Subcutaneous adipose tissue (tissue), 4 donors: Measurements from ENCODE around the gene PRPF18. TPM values are rescaled to one million over a fixed set of nuclear protein-coding genes. Genes with fewer than 3 reads are reported as not detected.

Experiments
- total RNA-seq, 4 donors: library from RNA; depleted of rRNA; stranded (reverse); fragments of >200 nt; gene quantifications; one replicate each; pipeline ENCODE4 v1.1.0, GENCODE V29; 2016
- TF ChIP-seq, protein P1 (sequence below): fragments of 450-650 bp; IDR thresholded peaks from one replicate; pipeline ENCODE4 v1.5.1; 2016; ENCODE audit warnings: low read depth, mild to moderate bottlenecking, control low read depth, antibody characterized with exemption, moderate library complexity

PRPF18 gene
- total RNA-seq, 4 donors from 2014 or later: 22.1 to 31.0 (median 26.8) TPM

DNA sequence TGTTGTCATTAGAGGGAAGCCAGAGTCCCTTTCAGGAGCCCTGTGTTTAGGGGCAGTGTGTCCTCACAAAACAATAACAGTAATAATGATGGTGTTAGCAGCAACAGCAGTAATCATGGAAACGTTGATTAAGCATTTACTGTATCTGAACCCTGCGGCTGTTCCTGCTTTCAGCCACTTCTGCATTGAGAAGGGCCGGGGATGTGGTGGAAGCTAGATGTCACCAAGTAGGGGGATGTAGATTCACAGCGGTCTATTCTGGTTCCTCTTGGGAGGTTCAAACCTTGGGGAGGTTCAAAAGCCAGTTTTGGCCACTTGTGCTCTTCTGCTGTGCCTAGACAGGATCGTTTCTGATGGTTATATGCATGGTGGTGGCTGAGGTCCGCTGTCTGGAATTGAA is 44.8 kb downstream of the PRPF18 start:
- TF ChIP-seq, protein P1, sequence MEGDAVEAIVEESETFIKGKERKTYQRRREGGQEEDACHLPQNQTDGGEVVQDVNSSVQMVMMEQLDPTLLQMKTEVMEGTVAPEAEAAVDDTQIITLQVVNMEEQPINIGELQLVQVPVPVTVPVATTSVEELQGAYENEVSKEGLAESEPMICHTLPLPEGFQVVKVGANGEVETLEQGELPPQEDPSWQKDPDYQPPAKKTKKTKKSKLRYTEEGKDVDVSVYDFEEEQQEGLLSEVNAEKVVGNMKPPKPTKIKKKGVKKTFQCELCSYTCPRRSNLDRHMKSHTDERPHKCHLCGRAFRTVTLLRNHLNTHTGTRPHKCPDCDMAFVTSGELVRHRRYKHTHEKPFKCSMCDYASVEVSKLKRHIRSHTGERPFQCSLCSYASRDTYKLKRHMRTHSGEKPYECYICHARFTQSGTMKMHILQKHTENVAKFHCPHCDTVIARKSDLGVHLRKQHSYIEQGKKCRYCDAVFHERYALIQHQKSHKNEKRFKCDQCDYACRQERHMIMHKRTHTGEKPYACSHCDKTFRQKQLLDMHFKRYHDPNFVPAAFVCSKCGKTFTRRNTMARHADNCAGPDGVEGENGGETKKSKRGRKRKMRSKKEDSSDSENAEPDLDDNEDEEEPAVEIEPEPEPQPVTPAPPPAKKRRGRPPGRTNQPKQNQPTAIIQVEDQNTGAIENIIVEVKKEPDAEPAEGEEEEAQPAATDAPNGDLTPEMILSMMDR: no peak

DNA sequence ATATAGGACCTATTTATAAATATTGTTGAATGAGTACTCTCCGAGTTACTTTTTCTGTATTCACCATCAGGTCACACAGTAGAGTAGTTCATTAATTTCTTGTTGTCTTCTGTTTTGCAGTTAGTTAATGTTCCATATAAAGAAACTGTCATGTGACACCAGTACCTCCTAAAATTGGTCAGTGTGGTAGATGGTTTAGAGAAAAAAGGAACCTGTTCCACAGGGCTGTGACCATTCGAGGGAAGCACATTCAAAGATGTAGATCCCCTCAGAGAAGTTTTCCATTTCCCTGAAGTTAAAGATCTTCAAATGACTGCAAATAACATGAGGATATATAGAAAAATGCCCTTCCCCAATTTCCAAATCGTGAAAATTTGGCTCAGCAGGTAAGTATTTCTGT is 45.7 kb downstream of the PRPF18 start:
- TF ChIP-seq, protein P1: no peak

DNA sequence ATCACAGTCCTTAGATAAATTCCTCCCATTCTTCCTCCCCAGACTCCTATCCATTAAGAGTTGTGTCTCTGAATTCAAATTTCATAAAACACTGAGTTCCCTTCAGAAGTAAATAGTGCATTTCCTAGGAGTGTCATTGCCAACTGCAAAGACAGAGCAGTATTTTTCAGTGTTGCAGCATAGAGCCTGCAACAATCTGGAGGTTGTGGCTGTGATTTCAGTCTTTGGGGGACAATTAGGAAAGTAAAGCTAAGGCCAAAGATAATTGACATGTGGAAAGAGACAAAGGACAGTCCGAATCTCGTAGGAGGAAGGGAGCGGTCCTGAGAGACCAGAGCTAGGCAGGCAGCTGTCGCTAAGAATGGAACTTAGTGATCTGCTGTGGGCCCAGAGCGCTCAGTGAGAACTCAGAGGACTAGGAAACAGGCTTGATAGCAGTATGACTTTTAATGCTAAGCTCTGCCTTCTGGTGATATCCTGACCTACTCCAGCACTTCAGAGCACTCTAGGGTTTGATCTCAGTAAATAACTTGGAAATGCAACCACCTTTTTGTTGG is 46.2 kb downstream of the PRPF18 start:
- TF ChIP-seq, protein P1: no peak

DNA sequence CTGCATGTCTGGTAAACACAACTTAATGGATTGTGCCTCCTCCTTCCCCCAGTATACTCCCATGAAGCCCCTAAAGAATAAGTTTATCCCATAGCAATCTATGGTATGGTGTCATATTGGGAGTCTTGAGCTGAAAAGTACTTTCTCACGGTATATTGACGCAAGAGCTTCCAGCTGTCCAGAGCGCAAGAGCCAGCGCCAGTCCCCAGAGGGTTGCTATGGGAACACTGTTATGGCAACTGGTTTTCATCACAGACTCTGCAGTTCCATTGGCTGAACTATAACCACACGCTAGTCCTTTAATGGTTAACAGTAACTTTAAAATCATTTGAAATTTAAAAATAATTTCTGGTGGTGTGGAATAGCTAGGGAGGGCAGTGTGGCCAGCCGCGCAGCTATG is 46.9 kb downstream of the PRPF18 start:
- TF ChIP-seq, protein P1: no peak

DNA sequence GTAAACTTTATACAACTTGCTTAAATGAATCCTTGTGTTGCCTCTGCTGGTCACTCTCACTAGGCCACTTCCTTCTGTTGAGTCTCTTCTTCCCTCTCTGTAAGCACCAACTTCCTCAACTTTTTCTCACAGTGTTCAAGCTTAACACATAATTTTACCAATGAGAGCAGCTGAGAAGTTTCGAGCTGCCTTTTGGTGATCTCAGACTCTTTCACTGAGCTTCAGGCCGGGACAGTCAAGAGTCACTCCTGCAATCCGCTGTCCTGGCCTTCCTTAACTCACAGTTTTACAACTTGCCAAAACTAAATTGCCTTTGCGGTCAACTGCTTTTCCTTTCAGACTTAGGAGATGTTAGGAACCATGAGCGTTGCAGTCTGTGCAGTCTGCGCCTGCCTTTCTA is 47.4 kb downstream of the PRPF18 start:
- TF ChIP-seq, protein P1: no peak

DNA sequence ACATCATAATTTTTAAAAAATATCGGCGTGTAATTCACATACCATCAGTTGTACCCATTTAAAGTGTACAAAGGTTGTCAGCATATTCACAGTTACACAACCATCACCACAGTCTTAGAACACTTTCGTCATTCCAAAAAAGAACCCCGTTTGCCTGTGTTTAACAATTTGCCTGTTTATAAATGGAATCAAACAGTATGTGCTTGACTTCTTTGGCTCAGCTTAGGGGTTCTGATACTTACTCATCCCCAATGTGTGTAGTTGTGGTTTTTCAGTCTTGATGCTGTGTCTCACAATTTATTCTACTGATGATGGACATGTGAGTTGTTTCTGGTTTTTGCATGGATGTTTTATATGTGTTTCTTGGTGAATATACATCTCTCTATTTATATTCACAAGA is 50.0 kb downstream of the PRPF18 start:
- TF ChIP-seq, protein P1: no peak

DNA sequence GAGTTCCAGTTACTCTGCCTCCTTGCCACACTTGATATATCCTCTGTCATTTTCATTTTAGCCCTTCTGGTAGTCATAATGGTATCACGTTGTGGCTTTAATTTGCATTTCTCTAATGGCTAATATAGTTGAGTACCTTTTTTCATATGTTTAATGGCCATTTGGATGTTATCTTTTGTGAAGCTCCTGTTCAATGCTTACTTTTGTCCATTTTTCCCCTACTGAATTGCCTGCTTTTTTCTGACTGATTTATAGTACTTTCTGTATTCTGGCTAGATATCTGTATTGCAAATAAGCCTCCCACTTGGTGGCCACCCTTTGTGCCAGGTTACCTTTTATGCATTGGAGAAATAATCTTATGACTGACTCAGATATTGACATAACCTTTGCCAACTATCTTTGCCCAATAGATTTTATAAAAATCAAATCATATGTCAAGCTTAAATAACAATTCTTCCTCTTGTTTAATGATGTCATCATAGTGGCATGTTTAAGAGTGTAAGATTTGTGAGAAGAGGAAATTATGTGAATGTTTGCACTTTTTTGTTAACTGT is 50.6 kb downstream of the PRPF18 start:
- TF ChIP-seq, protein P1: no peak
